Type B pancreatic cell (in vitro differentiated cells): ENCODE measurements around the gene PHTF2. TPM values are rescaled to one million over a fixed set of nuclear protein-coding genes. Genes with fewer than 3 reads are reported as not detected.

Experiments
- DNase-seq: peaks from one replicate; pipeline ENCODE4 v3.0.0; 2021; ENCODE audit warnings: mixed read lengths; ENCODE audit not compliant: unreplicated experiment; ENCODE audit errors: extremely low spot score
- H3K27ac Mint-ChIP-seq: 2 replicates; pipeline ENCODE4 v1.8.0; 2021; ENCODE audit warnings: mild to moderate bottlenecking, mixed read lengths
- H3K27me3 Mint-ChIP-seq: 2 replicates; pipeline ENCODE4 v1.8.0; 2021; ENCODE audit warnings: mixed read lengths
- H3K36me3 Mint-ChIP-seq: 2 replicates; pipeline ENCODE4 v1.8.0; 2021; ENCODE audit warnings: mixed read lengths
- H3K4me1 Mint-ChIP-seq: one replicate; pipeline ENCODE4 v1.8.0; 2021; ENCODE audit warnings: mixed read lengths; ENCODE audit not compliant: unreplicated experiment
- H3K4me3 Mint-ChIP-seq: 2 replicates; pipeline ENCODE4 v1.8.0; 2021; ENCODE audit warnings: mild to moderate bottlenecking, mixed read lengths
- H3K9me3 Mint-ChIP-seq: 2 replicates; pipeline ENCODE4 v1.8.0; 2021; ENCODE audit warnings: mixed read lengths
- CTCF ChIP-seq: fragments of 200-600 bp; sonication (generic); conservative IDR thresholded peaks from 2 replicates; pipeline ENCODE4 v1.5.0; 2021; ENCODE audit warnings: antibody characterized with exemption, mild to moderate bottlenecking
- total RNA-seq: library from RNA; stranded (reverse); gene quantifications from 2 replicates; pipeline ENCODE4 v1.2.1, GENCODE V29; 2021; ENCODE audit warnings: low replicate concordance

The PHTF2 gene
- total RNA-seq, 1 donor from 2014 or later = 18.6 TPM

DNA sequence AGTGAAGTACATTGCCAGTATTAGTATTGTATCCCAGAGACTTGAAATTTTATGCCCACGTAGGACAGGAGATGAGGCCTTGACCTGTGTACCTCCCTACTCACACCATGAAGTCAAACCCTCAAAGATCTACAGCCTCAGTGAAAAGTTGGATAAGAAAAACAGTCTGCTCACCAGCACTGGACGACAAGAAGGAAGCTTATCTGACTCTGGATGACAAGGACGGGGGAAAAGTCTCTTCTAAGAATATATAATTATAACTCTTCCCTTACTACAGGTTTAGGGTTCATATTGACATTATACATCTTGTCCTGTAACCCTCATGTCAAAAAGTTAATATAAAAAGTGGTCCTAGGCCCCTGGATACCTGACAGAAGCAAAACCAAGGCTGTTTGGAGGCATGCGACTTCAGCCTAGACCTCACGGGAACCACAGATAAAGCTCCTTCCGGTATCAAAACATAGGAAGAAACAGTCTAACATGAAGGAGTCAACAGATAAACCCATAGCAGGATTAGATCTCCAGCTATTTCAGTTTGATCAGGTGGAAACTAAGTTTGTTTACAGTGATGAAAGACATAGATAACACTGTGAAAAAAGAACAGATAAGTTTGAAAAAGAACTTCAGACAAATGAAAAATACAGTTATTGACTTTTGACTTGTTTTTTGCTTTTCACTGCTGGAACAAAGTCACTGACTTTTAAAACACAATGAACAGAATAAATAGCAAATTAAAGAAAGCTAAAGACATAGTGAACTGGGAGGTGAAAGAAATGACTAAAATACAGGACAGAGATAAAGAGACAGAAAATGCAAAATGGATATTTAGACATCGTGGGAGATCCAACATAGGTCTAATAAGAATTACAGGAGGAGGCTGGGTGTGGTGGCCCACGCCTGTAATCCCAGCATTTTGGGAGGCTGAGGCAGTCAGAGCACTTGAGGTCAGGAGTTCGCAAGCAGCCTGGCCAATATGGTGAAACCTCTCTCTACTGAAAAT lies 145.9 kb downstream of the PHTF2 start:
- DNase-seq = no peak
- no peaks in the 10 kb centered on the region for H3K27me3 Mint-ChIP-seq
- H3K4me3 Mint-ChIP-seq = no peak overlapping the region
- H3K27ac Mint-ChIP-seq = no peak overlapping the region
- H3K4me1 Mint-ChIP-seq = no peaks in the 10 kb centered on the region
- H3K36me3 Mint-ChIP-seq = peaks cover 10% of the 10 kb centered on the region
- TF ChIP-seq CTCF = no peak
- no peaks in the 10 kb centered on the region for H3K9me3 Mint-ChIP-seq

DNA sequence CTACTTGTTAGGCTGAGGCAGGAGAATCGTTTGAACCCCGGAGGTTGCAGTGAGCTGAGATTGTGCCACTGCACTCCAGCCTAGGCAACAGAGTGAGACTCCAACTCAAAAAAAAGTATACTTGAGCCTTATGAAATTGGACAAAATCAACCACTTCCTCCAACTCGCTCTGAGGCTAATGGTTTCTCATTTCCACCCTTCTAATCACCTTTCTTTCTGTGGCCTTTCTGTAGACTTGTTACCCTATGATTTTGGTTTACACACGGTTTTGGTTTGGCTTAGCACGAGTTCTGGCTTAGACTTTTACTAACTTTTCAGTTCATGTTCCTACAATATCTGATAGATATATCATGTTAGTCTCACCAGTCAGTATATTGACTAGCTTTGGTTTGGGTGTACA lies 152.0 kb downstream of the PHTF2 start:
- H3K27ac Mint-ChIP-seq = no peak overlapping the region
- H3K27me3 Mint-ChIP-seq = no peaks in the 10 kb centered on the region
- no peak overlapping the region for H3K4me3 Mint-ChIP-seq
- H3K36me3 Mint-ChIP-seq = no peaks in the 10 kb centered on the region
- no peaks in the 10 kb centered on the region for H3K9me3 Mint-ChIP-seq
- H3K4me1 Mint-ChIP-seq = no peaks in the 10 kb centered on the region
- DNase-seq = no peak
- no peak for TF ChIP-seq CTCF

DNA sequence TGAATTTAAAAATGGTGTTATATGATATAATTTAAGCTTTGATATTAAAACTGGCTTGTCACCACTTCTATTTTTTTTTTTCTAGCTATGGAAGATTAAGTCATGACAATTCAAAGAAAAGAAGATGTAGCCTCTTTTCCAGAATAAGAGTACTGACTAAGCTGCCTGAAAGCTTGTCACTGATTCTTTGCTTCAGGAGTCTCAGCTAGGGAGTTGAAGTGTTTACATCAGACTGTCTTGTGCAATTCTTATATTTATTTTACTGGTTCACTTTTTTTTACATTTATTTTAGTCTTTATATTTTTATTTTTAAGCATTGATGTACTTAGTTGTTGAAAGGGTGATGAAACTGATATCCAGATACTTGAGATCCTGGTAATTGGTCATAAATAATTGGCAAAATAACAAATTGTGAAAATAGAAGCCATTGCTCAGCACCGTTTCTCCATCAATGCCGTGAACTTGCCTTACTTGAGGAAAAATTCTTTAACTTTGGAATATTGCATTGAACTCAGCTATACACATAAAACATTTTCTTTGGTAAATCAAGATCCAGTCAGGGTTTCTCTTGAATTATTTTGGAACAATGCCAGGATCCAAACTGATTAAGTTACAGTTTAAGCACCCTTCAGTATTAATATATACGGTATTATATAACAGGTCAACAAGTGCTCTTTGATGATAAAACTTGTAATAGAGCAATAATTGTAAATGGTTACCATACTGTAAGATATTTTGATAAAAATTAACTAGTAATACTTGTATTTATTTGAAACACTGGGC lies 156.4 kb downstream of the PHTF2 start:
- no peaks in the 10 kb centered on the region for H3K36me3 Mint-ChIP-seq
- no peak for DNase-seq
- no peak for TF ChIP-seq CTCF
- H3K27me3 Mint-ChIP-seq = no peaks in the 10 kb centered on the region
- no peak overlapping the region for H3K4me3 Mint-ChIP-seq
- H3K27ac Mint-ChIP-seq = no peak overlapping the region
- H3K4me1 Mint-ChIP-seq = no peaks in the 10 kb centered on the region
- no peaks in the 10 kb centered on the region for H3K9me3 Mint-ChIP-seq

DNA sequence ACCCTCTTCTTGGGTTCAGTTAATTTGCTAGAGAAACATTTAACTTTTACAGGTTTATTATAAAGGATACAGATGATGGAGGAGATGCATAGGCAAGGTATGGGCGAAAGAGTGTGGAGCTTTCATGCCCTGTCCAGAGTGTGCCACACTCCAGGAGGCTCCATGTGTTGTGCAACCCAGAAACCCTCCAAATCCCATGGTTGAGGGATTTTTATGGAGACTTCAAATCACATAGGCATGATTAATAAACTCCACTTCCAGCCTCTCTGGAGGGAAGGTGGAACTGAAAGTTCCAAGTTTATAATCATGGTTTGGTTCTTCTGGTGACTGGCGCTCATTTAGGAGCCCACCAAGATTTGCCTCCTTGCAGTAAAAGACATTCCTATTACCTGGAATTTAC lies 159.9 kb downstream of the PHTF2 start:
- Mint-ChIP-seq H3K27me3 (no peaks in the 10 kb centered on the region), H3K4me3 (no peak overlapping the region), H3K27ac (no peak overlapping the region), H3K36me3 (no peaks in the 10 kb centered on the region), H3K9me3 (no peaks in the 10 kb centered on the region), H3K4me1 (no peaks in the 10 kb centered on the region)
- TF ChIP-seq CTCF = no peak
- no peak for DNase-seq

DNA sequence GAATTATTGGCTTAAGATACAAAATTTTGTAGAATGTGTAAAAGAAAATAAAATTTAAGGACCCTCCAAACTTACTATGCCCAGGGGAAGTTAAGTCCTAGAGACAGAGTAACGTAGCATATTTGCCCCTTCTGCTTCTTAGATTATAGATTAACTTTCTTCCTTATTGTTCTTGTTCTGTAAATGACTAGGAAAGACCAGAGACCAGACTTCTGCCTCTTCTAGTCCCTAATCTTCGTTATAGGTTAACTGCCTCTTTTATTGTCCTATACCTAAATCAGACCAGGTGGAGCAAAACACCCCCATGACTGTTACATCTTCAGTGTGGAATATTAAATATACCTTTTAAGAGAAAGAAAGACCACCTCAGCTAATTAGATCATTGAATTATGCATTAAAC lies 160.5 kb downstream of the PHTF2 start:
- H3K27me3 Mint-ChIP-seq = no peaks in the 10 kb centered on the region
- no peaks in the 10 kb centered on the region for H3K9me3 Mint-ChIP-seq
- no peak overlapping the region for H3K4me3 Mint-ChIP-seq
- no peak for DNase-seq
- TF ChIP-seq CTCF = no peak
- no peaks in the 10 kb centered on the region for H3K36me3 Mint-ChIP-seq
- H3K27ac Mint-ChIP-seq = no peak overlapping the region
- H3K4me1 Mint-ChIP-seq = no peaks in the 10 kb centered on the region
